WTC11 (cell line): Measurements from ENCODE around the gene SYTL5.

Source experiments
- TP53 ChIP-seq: sonication (generic); formaldehyde crosslinking; IDR thresholded peaks from 2 replicates; pipeline ENCODE4 v1.8.1; 2023; ENCODE audit warnings: mild to moderate bottlenecking, missing genetic modification reagents
- TF ChIP-seq, protein P1 (sequence below): fragments of 200-600 bp; IDR thresholded peaks from 2 replicates; pipeline ENCODE4 v1.8.0; 2022; ENCODE audit warnings: antibody characterized with exemption

DNA sequence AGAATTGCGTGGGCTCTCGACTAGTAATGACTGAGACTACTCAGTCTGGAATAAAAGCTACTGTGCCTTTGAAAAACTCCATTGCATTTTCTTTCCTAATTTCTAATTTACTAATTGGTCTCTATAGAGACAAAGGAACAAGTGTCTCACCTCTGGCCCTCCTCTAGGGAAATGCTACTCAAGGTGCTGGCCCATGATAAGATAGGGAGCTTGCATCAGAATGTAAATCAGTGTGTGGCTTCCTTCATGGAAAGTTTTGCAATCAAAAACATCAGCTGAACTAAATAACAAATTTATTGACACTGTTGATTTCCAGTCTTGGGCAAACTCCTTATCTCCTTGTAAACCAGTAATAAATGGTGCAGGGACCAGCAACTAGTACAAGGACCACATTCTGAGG lies 132.5 kb downstream of the SYTL5 start:
- TF ChIP-seq, protein P1, sequence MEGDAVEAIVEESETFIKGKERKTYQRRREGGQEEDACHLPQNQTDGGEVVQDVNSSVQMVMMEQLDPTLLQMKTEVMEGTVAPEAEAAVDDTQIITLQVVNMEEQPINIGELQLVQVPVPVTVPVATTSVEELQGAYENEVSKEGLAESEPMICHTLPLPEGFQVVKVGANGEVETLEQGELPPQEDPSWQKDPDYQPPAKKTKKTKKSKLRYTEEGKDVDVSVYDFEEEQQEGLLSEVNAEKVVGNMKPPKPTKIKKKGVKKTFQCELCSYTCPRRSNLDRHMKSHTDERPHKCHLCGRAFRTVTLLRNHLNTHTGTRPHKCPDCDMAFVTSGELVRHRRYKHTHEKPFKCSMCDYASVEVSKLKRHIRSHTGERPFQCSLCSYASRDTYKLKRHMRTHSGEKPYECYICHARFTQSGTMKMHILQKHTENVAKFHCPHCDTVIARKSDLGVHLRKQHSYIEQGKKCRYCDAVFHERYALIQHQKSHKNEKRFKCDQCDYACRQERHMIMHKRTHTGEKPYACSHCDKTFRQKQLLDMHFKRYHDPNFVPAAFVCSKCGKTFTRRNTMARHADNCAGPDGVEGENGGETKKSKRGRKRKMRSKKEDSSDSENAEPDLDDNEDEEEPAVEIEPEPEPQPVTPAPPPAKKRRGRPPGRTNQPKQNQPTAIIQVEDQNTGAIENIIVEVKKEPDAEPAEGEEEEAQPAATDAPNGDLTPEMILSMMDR: no peak
- TF ChIP-seq TP53: no peak
